Measurements from ENCODE around the gene RXRA. TPM values are rescaled to one million over a fixed set of nuclear protein-coding genes. Genes with fewer than 3 reads are reported as not detected.

Gene RXRA
- total RNA-seq, 1 donor from 2014 or later, result 33.4 TPM

DNA sequence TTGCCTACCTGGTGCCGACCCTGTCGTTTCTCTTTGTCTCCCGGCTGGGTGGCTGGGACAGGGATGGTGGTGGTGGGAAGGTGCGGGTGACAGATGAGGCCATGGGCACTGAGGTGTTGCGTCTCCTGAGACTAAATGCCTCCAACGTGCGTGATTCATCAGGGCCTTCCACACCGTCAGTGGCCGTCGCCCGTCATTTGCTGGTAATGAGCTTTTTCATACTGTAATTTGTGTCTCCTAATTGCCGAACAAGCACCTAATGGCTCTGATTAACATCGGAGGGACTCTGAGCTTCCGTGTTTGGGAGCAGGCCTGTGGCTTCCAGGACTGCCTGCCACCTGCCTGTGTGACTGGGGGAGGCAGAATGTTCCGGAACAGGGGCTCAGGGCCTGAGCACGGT is 35.2 kb downstream of the RXRA start:
- no peaks in the 10 kb centered on the region for H3K9me3 ChIP-seq (ENCODE audit: insufficient read depth, low read depth, low read length)
- peaks cover 17% of the 10 kb centered on the region for H3K4me1 ChIP-seq (ENCODE audit: insufficient read depth, low read length)
- TF ChIP-seq CTCF (IDR thresholded peaks at IDR 0.05; ENCODE audit: insufficient read depth, low read depth, low read length) (no peak), EZH2 (IDR thresholded peaks at IDR 0.05; ENCODE audit: insufficient read depth, low read length) (no peak)
- H2AFZ ChIP-seq (ENCODE audit: low read depth, low read length), result no peak overlapping the region
- H3K4me3 Mint-ChIP-seq (ENCODE audit: unreplicated experiment), result no peak overlapping the region
- no peaks in the 10 kb centered on the region for H3K27me3 Mint-ChIP-seq (ENCODE audit: low read depth, unreplicated experiment)
- no peaks in the 10 kb centered on the region for H3K36me3 ChIP-seq (ENCODE audit: insufficient read depth, low read length)
- peaks cover 100% of the 10 kb centered on the region for H4K20me1 ChIP-seq (ENCODE audit: insufficient read depth, low read length)
- no peaks in the 10 kb centered on the region for H3K27me3 ChIP-seq (ENCODE audit: insufficient read depth, low read length)
- FAIRE-seq (no peak), DNase-seq (ENCODE audit: low read depth) (no peak)
- peaks cover 83% of the 10 kb centered on the region for H3K79me2 ChIP-seq (ENCODE audit: insufficient read depth, low read length)
- H3K9me3 Mint-ChIP-seq (ENCODE audit: unreplicated experiment), result no peaks in the 10 kb centered on the region
- no peak overlapping the region for H3K4me2 ChIP-seq (ENCODE audit: low read length)
- H3K27ac ChIP-seq (ENCODE audit: low read depth, low read length), result no peak overlapping the region
- no peak overlapping the region for H3K4me3 ChIP-seq (ENCODE audit: insufficient read depth, low read depth, low read length)
- H3K27ac Mint-ChIP-seq (ENCODE audit: unreplicated experiment), result no peak overlapping the region
- no peak overlapping the region for H3K9ac ChIP-seq (ENCODE audit: low read length)
- peaks cover 3% of the 10 kb centered on the region for H3K36me3 Mint-ChIP-seq (ENCODE audit: low read depth, unreplicated experiment)
- peaks cover 5% of the 10 kb centered on the region for H3K4me1 Mint-ChIP-seq (ENCODE audit: low read depth, unreplicated experiment)

DNA sequence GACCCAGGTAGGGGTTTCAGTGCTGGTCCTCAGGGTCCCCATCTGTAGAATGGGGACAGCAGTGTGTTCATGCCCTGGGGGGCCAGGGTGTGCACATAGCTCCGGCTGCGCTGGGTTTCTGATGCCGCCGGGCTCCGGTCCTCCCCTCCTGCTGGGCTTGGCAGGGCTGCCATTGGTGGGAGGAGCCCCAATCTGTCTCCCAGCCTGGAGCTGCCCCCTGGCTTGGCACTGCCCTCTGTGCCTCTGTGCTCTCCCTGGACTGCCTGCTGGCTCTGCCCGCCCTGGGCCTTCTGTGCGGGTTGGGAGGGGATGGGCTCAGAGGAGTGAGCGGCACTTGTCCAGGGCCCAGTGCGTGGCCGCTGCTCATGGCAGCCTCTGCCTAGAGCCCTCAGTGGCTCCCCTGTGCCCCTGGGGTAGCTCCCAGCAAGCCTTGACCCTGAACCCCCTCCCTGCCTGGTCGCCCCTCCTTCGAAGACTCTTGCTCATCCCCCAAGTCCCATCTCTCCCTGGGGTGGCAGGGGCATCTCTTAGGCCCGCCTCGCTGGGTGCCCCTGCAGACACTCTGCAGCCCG is 35.7 kb downstream of the RXRA start:
- FAIRE-seq (no peak), DNase-seq (ENCODE audit: low read depth) (no peak)
- Histone ChIP-seq H3K4me2 (ENCODE audit: low read length) (no peak overlapping the region), H3K27me3 (ENCODE audit: insufficient read depth, low read length) (no peaks in the 10 kb centered on the region), H2AFZ (ENCODE audit: low read depth, low read length) (no peak overlapping the region), H4K20me1 (ENCODE audit: insufficient read depth, low read length) (peaks cover 100% of the 10 kb centered on the region), H3K9ac (ENCODE audit: low read length) (no peak overlapping the region), H3K27ac (ENCODE audit: low read depth, low read length) (no peak overlapping the region), H3K4me1 (ENCODE audit: insufficient read depth, low read length) (peaks cover 21% of the 10 kb centered on the region), H3K79me2 (ENCODE audit: insufficient read depth, low read length) (peaks cover 84% of the 10 kb centered on the region), H3K9me3 (ENCODE audit: insufficient read depth, low read depth, low read length) (no peaks in the 10 kb centered on the region), H3K4me3 (ENCODE audit: insufficient read depth, low read depth, low read length) (no peak overlapping the region), H3K36me3 (ENCODE audit: insufficient read depth, low read length) (no peaks in the 10 kb centered on the region)
- TF ChIP-seq CTCF (IDR thresholded peaks at IDR 0.05; ENCODE audit: insufficient read depth, low read depth, low read length), result no peak
- TF ChIP-seq EZH2 (IDR thresholded peaks at IDR 0.05; ENCODE audit: insufficient read depth, low read length), result no peak
- no peaks in the 10 kb centered on the region for H3K9me3 Mint-ChIP-seq (ENCODE audit: unreplicated experiment)
- H3K4me1 Mint-ChIP-seq (ENCODE audit: low read depth, unreplicated experiment), result peaks cover 5% of the 10 kb centered on the region
- no peak overlapping the region for H3K4me3 Mint-ChIP-seq (ENCODE audit: unreplicated experiment)
- peaks cover 7% of the 10 kb centered on the region for H3K36me3 Mint-ChIP-seq (ENCODE audit: low read depth, unreplicated experiment)
- H3K27ac Mint-ChIP-seq (ENCODE audit: unreplicated experiment), result no peak overlapping the region
- H3K27me3 Mint-ChIP-seq (ENCODE audit: low read depth, unreplicated experiment), result no peaks in the 10 kb centered on the region

GRCh38 chr9:134363450-134363849 is 37.2 kb downstream of the RXRA start:
- Histone ChIP-seq H3K79me2 (ENCODE audit: insufficient read depth, low read length) (peaks cover 86% of the 10 kb centered on the region), H3K9me3 (ENCODE audit: insufficient read depth, low read depth, low read length) (no peaks in the 10 kb centered on the region)
- peaks cover 2% of the 10 kb centered on the region for H3K4me1 Mint-ChIP-seq (ENCODE audit: low read depth, unreplicated experiment)

More at GRCh38 chr9:134363450-134363849, 37.2 kb downstream of the RXRA start:
- H3K27ac Mint-ChIP-seq (ENCODE audit: unreplicated experiment), result no peak overlapping the region
- no peaks in the 10 kb centered on the region for H3K9me3 Mint-ChIP-seq (ENCODE audit: unreplicated experiment)
- H3K27me3 Mint-ChIP-seq (ENCODE audit: low read depth, unreplicated experiment), result no peaks in the 10 kb centered on the region
- FAIRE-seq (no peak), DNase-seq (ENCODE audit: low read depth) (no peak)
- Histone ChIP-seq H3K4me3 (ENCODE audit: insufficient read depth, low read depth, low read length) (no peak overlapping the region), H2AFZ (ENCODE audit: low read depth, low read length) (no peak overlapping the region), H3K27me3 (ENCODE audit: insufficient read depth, low read length) (no peaks in the 10 kb centered on the region), H3K27ac (ENCODE audit: low read depth, low read length) (no peak overlapping the region), H3K4me1 (ENCODE audit: insufficient read depth, low read length) (peaks cover 21% of the 10 kb centered on the region), H3K4me2 (ENCODE audit: low read length) (no peak overlapping the region), H3K9ac (ENCODE audit: low read length) (no peak overlapping the region), H3K36me3 (ENCODE audit: insufficient read depth, low read length) (no peaks in the 10 kb centered on the region), H4K20me1 (ENCODE audit: insufficient read depth, low read length) (peaks cover 100% of the 10 kb centered on the region)
- H3K36me3 Mint-ChIP-seq (ENCODE audit: low read depth, unreplicated experiment), result peaks cover 7% of the 10 kb centered on the region
- H3K4me3 Mint-ChIP-seq (ENCODE audit: unreplicated experiment), result no peak overlapping the region
- TF ChIP-seq CTCF (IDR thresholded peaks at IDR 0.05; ENCODE audit: insufficient read depth, low read depth, low read length), result no peak
- TF ChIP-seq EZH2 (IDR thresholded peaks at IDR 0.05; ENCODE audit: insufficient read depth, low read length), result no peak

Data from astrocyte (in vitro differentiated cells and primary cell).